Keratinocyte (primary cell): ENCODE data around the gene CYP19A1. TPM values are rescaled to one million over a fixed set of nuclear protein-coding genes. Genes with fewer than 3 reads are reported as not detected.

Source experiments
- DNase-seq: peaks from one replicate; pipeline ENCODE4 v3.0.0-alpha.2; 2011; ENCODE audit warnings: low read depth, missing footprints, low spot score
- FAIRE-seq: peaks from 2 replicates; lab custom pipeline; 2011; peaks lifted over from hg19 to GRCh38; lab: Jason Lieb, UNC
- H2AFZ ChIP-seq: 2 replicates; pipeline ENCODE4 v1.6.0; 2012; ENCODE audit warnings: low read length, control low read depth, inconsistent platforms; ENCODE audit not compliant: control insufficient read depth
- H3K27ac ChIP-seq: 2 replicates; pipeline ENCODE4 v1.5.1; 2011; ENCODE audit warnings: low read length; ENCODE audit not compliant: control insufficient read depth, insufficient read depth
- H3K27me3 ChIP-seq: 3 replicates; pipeline ENCODE4 v1.6.0; 2011; ENCODE audit warnings: low read length; ENCODE audit not compliant: control insufficient read depth, insufficient read depth; ENCODE audit errors: extremely low read depth
- H3K36me3 ChIP-seq, 2 experiments: 2 replicates in 1 of 2; 3 replicates in 1 of 2; pipeline ENCODE4 v1.5.1; 2011; ENCODE audit warnings: low read length in 2 of 2, mild to moderate bottlenecking in 1 of 2; ENCODE audit not compliant: control insufficient read depth in 2 of 2, insufficient read depth in 2 of 2; ENCODE audit errors: extremely low read depth in 1 of 2
- H3K4me1 ChIP-seq: 3 replicates; pipeline ENCODE4 v1.5.1; 2011; ENCODE audit warnings: low read length; ENCODE audit not compliant: control insufficient read depth, insufficient read depth; ENCODE audit errors: extremely low read depth
- H3K4me2 ChIP-seq: 3 replicates; pipeline ENCODE4 v1.6.0; 2011; ENCODE audit warnings: low read depth, low read length; ENCODE audit not compliant: control insufficient read depth, insufficient read depth; ENCODE audit errors: extremely low read depth
- H3K4me3 ChIP-seq, 3 experiments: fragments of 200-600 bp in 1 of 3; sonication (generic) in 1 of 3; 2 replicates in 2 of 3; 3 replicates in 1 of 3; pipeline ENCODE4 v1.5.1; 2011 to 2016; ENCODE audit warnings: low read length in 3 of 3, mild to moderate bottlenecking in 3 of 3, control low read depth in 2 of 3, inconsistent platforms in 1 of 3, low read depth in 1 of 3, mixed read lengths in 1 of 3, mixed run types in 1 of 3, moderate library complexity in 1 of 3; ENCODE audit not compliant: control insufficient read depth in 2 of 3, insufficient read depth in 2 of 3; ENCODE audit errors: extremely low read depth in 1 of 3
- H3K79me2 ChIP-seq: 2 replicates; pipeline ENCODE4 v1.6.0; 2012; ENCODE audit warnings: low read length; ENCODE audit not compliant: control insufficient read depth, insufficient read depth
- H3K9ac ChIP-seq: 3 replicates; pipeline ENCODE4 v1.6.0; 2011; ENCODE audit warnings: low read length; ENCODE audit not compliant: control insufficient read depth, insufficient read depth; ENCODE audit errors: extremely low read depth
- H3K9me1 ChIP-seq: 3 replicates; pipeline ENCODE4 v1.6.0; 2011; ENCODE audit warnings: low read length; ENCODE audit not compliant: control insufficient read depth, insufficient read depth; ENCODE audit errors: extremely low read depth
- H3K9me3 ChIP-seq: 2 replicates; pipeline ENCODE4 v1.5.1; 2012; ENCODE audit warnings: low read depth, low read length; ENCODE audit not compliant: control insufficient read depth
- H4K20me1 ChIP-seq: 3 replicates; pipeline ENCODE4 v1.6.0; 2011; ENCODE audit warnings: low read length; ENCODE audit not compliant: control insufficient read depth, insufficient read depth; ENCODE audit errors: extremely low read depth
- EZH2 ChIP-seq: IDR thresholded peaks from one replicate; pipeline ENCODE4 v1.6.1; 2012; ENCODE audit warnings: inconsistent platforms, mild to moderate bottlenecking, low read length, moderate library complexity
- dilution Hi-C: fragments of 300-500 bp; cut with MboI; formaldehyde crosslinking; loops from one replicate; pipeline ENCODE4 v1.7.0; 2020; ENCODE audit warnings: low sequenced_read_pairs; ENCODE audit not compliant: extremely low pct_ligation_motif_present
- polyA plus RNA-seq, 5 experiments: library from polyadenylated mRNA; depleted of rRNA in 3 of 5; stranded (reverse) in 3 of 5; stranded (forward) in 1 of 5; unstranded in 1 of 5; fragments of >200 nt; gene quantifications; 1 replicate in 1 of 5; 2 replicates in 3 of 5; 3 replicates in 1 of 5; pipeline versions ENCODE4 v1.2.1 to v1.2.3, GENCODE V29; 2011 to 2012; ENCODE audit warnings: missing spikeins in 2 of 5, low read depth in 1 of 5, low replicate concordance in 1 of 5
- TF ChIP-seq, protein P1 (sequence below), 3 experiments: IDR thresholded peaks in 1 of 3; conservative IDR thresholded peaks in 1 of 3; optimal IDR thresholded peaks in 1 of 3; 2 replicates in 2 of 3; 3 replicates in 1 of 3; pipeline versions ENCODE3 to v1.5.1; 2011; ENCODE audit warnings: low read length in 3 of 3, mild to moderate bottlenecking in 3 of 3, moderate library complexity in 2 of 3, control low read depth in 1 of 3, inconsistent platforms in 1 of 3; ENCODE audit not compliant: insufficient read depth in 2 of 3; ENCODE audit errors: extremely low read depth in 1 of 3

Gene CYP19A1
- polyA plus RNA-seq, 1 donor (not counting 4 experiments of a cell fraction or from before 2014, with no cell fraction given) = not detected

DNA sequence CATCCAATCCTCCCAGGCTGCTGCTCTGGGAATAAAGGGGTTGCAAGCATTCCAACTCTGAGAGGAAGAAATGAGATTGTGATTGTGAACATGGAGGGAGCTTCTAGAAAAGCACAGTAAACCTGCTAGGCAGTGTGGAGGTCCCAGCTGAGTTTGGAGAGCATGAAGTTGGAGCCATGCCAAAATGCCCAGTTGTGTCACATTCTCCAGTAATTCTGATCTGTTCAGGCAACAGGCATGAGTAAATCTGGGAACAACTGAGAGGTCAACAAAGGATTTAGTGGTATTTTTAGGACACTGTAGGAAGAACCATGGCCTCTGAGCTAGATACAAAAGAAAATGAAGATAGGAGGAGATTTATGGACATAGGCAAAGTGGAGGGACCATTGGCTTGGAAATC is 74.7 kb downstream of the CYP19A1 start:
- TF ChIP-seq, protein P1, sequence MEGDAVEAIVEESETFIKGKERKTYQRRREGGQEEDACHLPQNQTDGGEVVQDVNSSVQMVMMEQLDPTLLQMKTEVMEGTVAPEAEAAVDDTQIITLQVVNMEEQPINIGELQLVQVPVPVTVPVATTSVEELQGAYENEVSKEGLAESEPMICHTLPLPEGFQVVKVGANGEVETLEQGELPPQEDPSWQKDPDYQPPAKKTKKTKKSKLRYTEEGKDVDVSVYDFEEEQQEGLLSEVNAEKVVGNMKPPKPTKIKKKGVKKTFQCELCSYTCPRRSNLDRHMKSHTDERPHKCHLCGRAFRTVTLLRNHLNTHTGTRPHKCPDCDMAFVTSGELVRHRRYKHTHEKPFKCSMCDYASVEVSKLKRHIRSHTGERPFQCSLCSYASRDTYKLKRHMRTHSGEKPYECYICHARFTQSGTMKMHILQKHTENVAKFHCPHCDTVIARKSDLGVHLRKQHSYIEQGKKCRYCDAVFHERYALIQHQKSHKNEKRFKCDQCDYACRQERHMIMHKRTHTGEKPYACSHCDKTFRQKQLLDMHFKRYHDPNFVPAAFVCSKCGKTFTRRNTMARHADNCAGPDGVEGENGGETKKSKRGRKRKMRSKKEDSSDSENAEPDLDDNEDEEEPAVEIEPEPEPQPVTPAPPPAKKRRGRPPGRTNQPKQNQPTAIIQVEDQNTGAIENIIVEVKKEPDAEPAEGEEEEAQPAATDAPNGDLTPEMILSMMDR (optimal IDR thresholded peaks at IDR 0.05 in 1 of 3, IDR thresholded peaks at IDR 0.05 in 1 of 3, conservative IDR thresholded peaks at IDR 0.05 in 1 of 3; ENCODE audit: extremely low read depth in 1 of 3, insufficient read depth in 2 of 3, low read length in 3 of 3) = no peak
- no peak for TF ChIP-seq EZH2
- no peaks in the 10 kb centered on the region for H3K4me1 ChIP-seq
- dilution Hi-C loops = no loop called here
- FAIRE-seq (no peak), DNase-seq (no peak)
- no peak overlapping the region for H3K4me2 ChIP-seq
- H3K9me1 ChIP-seq = no peaks in the 10 kb centered on the region
- no peak overlapping the region for H3K9ac ChIP-seq
- H3K79me2 ChIP-seq = no peaks in the 10 kb centered on the region
- no peaks in the 10 kb centered on the region for H4K20me1 ChIP-seq
- no peak overlapping the region for H3K4me3 ChIP-seq
- no peaks in the 10 kb centered on the region for H3K36me3 ChIP-seq
- no peak overlapping the region for H3K27ac ChIP-seq
- no peaks in the 10 kb centered on the region for H3K9me3 ChIP-seq
- H2AFZ ChIP-seq = no peak overlapping the region
- peaks cover 38% of the 10 kb centered on the region for H3K27me3 ChIP-seq

DNA sequence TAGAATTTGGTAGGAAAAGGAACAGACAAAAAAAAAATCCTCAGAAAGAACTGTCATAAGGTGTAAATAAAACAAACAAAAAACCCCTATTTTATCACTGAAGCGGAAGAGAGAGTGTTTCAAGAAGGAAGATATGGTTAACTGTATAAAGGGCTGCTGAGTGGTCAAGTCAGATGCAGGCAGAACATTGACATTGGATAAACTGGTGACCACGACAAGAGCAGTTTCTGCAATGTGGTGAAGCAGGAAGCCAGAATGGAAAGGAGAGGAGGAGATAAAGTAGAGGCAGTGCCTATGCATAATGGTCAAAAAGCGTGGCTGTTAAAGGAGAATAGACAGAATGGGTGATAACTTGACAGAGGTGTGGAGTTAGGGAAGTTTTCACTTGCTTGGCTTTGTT is 75.3 kb downstream of the CYP19A1 start:
- DNase-seq (no peak), FAIRE-seq (no peak)
- H3K4me2 ChIP-seq = no peak overlapping the region
- peaks cover 33% of the 10 kb centered on the region for H3K27me3 ChIP-seq
- H3K4me1 ChIP-seq = no peaks in the 10 kb centered on the region
- H3K27ac ChIP-seq = no peak overlapping the region
- no peaks in the 10 kb centered on the region for H3K9me1 ChIP-seq
- H3K79me2 ChIP-seq = no peaks in the 10 kb centered on the region
- no peak overlapping the region for H3K9ac ChIP-seq
- H2AFZ ChIP-seq = no peak overlapping the region
- H3K9me3 ChIP-seq = no peaks in the 10 kb centered on the region
- H4K20me1 ChIP-seq = no peaks in the 10 kb centered on the region
- TF ChIP-seq EZH2 = no peak
- TF ChIP-seq, protein P1 (optimal IDR thresholded peaks at IDR 0.05 in 1 of 3, IDR thresholded peaks at IDR 0.05 in 1 of 3, conservative IDR thresholded peaks at IDR 0.05 in 1 of 3; ENCODE audit: extremely low read depth in 1 of 3, insufficient read depth in 2 of 3, low read length in 3 of 3) = no peak
- no peaks in the 10 kb centered on the region for H3K36me3 ChIP-seq
- H3K4me3 ChIP-seq = no peak overlapping the region
- dilution Hi-C loops = no loop called here
